ENCODE data around the gene KRT74. TPM values are rescaled to one million over a fixed set of nuclear protein-coding genes. Genes with fewer than 3 reads are reported as not detected.

The KRT74 gene
- total RNA-seq, 1 experiment from 2014 or later, result not detected

- H3K27ac ChIP-seq, result no peak overlapping the region
- intact Hi-C loops (cut with micrococcal nuclease; ENCODE audit: unreplicated experiment), result no loop called here
- BruUV-seq (replicated peaks), result no TSS peak
- no peaks in the 10 kb centered on the region for H3K4me1 ChIP-seq (replicated peaks; ENCODE audit: insufficient read depth)
- H3K36me3 ChIP-seq (ENCODE audit: low read depth), result no peaks in the 10 kb centered on the region
- no peak for DNase-seq
- no peak overlapping the region for H3K4me2 ChIP-seq
- H3F3A ChIP-seq (ENCODE audit: insufficient read depth, low read depth), result no peaks in the 10 kb centered on the region
- no peak overlapping the region for H2AFZ ChIP-seq
- no peaks in the 10 kb centered on the region for H3K79me2 ChIP-seq (ENCODE audit: low read depth)
- no peak overlapping the region for H3K4me3 ChIP-seq
- H3K9me2 ChIP-seq (ENCODE audit: insufficient read depth), result no peaks in the 10 kb centered on the region
- POLR2A ChIA-PET (ENCODE audit: unreplicated experiment), result no interaction called here
- no peaks in the 10 kb centered on the region for H4K20me1 ChIP-seq (ENCODE audit: insufficient read depth)
- CTCF ChIA-PET, result no interaction called here
- H3K27me3 ChIP-seq (ENCODE audit: insufficient read depth, low read depth), result no peaks in the 10 kb centered on the region
- TF ChIP-seq CTCF (conservative IDR thresholded peaks at IDR 0.05) (no peak), EZH2 (IDR thresholded peaks at IDR 0.05; ENCODE audit: low read depth) (no peak)
- H3K9me3 ChIP-seq (ENCODE audit: insufficient read depth, low read depth), result no peaks in the 10 kb centered on the region
Measured at GRCh38 chr12:52530905-52531304, 42.7 kb downstream of the KRT74 start.

DNA sequence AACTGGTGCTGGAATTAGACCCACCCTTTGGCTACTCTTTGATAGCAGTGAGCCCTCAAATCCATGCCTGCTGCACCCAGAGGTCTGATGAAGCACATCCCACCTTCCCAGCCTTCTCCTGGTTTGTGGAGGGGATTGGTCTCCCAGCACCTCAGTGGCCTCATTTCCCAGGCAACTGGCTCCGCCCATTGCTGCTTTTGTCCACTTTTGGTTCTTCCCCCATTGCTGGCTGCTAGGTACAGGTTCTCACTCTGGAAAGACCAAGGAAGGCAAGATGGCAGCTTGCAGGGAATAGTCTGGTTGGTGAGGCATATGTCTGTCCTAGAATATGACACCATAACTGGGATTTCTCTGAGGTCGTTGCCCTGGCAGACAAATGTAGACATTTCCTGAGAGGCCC, 43.3 kb downstream of the KRT74 start:
- no peak overlapping the region for H3K4me2 ChIP-seq
- DNase-seq, result no peak
- intact Hi-C loops (cut with micrococcal nuclease; ENCODE audit: unreplicated experiment), result no loop called here

DNA sequence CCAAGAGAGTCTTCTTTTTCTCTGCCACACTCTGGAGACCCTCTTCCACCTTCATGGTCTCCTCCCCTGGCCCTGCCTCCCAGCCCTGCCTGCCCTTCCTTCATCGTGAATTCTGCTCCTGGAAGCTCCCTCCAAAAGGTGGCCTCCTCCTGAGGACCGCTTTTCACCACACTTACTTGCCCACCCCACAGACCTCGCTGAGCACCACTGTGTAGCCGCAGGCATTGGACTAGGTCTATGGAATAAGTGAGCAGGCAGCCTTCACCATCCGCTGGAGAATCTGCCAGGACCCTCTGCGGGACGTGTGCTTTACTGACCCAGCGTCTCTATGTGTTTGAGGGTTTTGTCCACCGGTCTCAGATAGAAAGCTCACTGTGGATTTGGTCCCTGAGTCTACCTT, 43.8 kb downstream of the KRT74 start:
- CTCF ChIA-PET, result interaction anchor here (0.6 kb wide), 1 partner anchor 22 kb away, joined by 3 read pairs; no protein-coding TSS in a partner anchor

More for the DNA sequence above, 43.3 kb downstream of the KRT74 start:
- no TSS peak for BruUV-seq (replicated peaks)
- H3K27ac ChIP-seq, result no peak overlapping the region
- no peaks in the 10 kb centered on the region for H3K9me3 ChIP-seq (ENCODE audit: insufficient read depth, low read depth)
- H3F3A ChIP-seq (ENCODE audit: insufficient read depth, low read depth), result no peaks in the 10 kb centered on the region
- no peak for TF ChIP-seq CTCF (conservative IDR thresholded peaks at IDR 0.05)
- no peak overlapping the region for H3K4me3 ChIP-seq
- no peaks in the 10 kb centered on the region for H3K9me2 ChIP-seq (ENCODE audit: insufficient read depth)
- no peaks in the 10 kb centered on the region for H3K27me3 ChIP-seq (ENCODE audit: insufficient read depth, low read depth)
- H2AFZ ChIP-seq, result no peak overlapping the region
- POLR2A ChIA-PET (ENCODE audit: unreplicated experiment), result no interaction called here
- H3K36me3 ChIP-seq (ENCODE audit: low read depth), result no peaks in the 10 kb centered on the region
- no peaks in the 10 kb centered on the region for H4K20me1 ChIP-seq (ENCODE audit: insufficient read depth)
- CTCF ChIA-PET, result no interaction called here
- peaks cover 5% of the 10 kb centered on the region for H3K4me1 ChIP-seq (replicated peaks; ENCODE audit: insufficient read depth)
- no peaks in the 10 kb centered on the region for H3K79me2 ChIP-seq (ENCODE audit: low read depth)

More for the DNA sequence above, 43.8 kb downstream of the KRT74 start:
- H3K27me3 ChIP-seq (ENCODE audit: insufficient read depth, low read depth), result no peaks in the 10 kb centered on the region
- H3K27ac ChIP-seq, result no peak overlapping the region
- no peaks in the 10 kb centered on the region for H4K20me1 ChIP-seq (ENCODE audit: insufficient read depth)
- H3K4me1 ChIP-seq (replicated peaks; ENCODE audit: insufficient read depth), result peaks cover 10% of the 10 kb centered on the region
- H3K9me3 ChIP-seq (ENCODE audit: insufficient read depth, low read depth), result no peaks in the 10 kb centered on the region
- H3K4me3 ChIP-seq, result no peak overlapping the region
- DNase-seq, result peak in 1 of 2 experiments; percentile 25
- H2AFZ ChIP-seq, result no peak overlapping the region
- H3K4me2 ChIP-seq, result no peak overlapping the region
- POLR2A ChIA-PET (ENCODE audit: unreplicated experiment), result no interaction called here
- H3F3A ChIP-seq (ENCODE audit: insufficient read depth, low read depth), result no peaks in the 10 kb centered on the region
- no peaks in the 10 kb centered on the region for H3K9me2 ChIP-seq (ENCODE audit: insufficient read depth)
- intact Hi-C loops (cut with micrococcal nuclease; ENCODE audit: unreplicated experiment), result loop anchor here (10.0 kb wide), 1 partner anchor 445 kb away; no protein-coding TSS in a partner anchor
- H3K79me2 ChIP-seq (ENCODE audit: low read depth), result no peaks in the 10 kb centered on the region
- no TSS peak for BruUV-seq (replicated peaks)
- TF ChIP-seq CTCF (conservative IDR thresholded peaks at IDR 0.05) (no peak), EZH2 (IDR thresholded peaks at IDR 0.05; ENCODE audit: low read depth) (no peak)
- no peaks in the 10 kb centered on the region for H3K36me3 ChIP-seq (ENCODE audit: low read depth)

Data from PC-9 (cell line).